T-helper 17 cell (primary cell): ENCODE results near the gene SLC35D2. TPM values are rescaled to one million over a fixed set of nuclear protein-coding genes. Genes with fewer than 3 reads are reported as not detected.

Experiments
- ATAC-seq: fragments of 150-1000 bp; cut with Tn5 transposase; 2 replicates; pipeline ENCODE4 v1.10.0; 2021; ENCODE audit warnings: mild to moderate bottlenecking, moderate library complexity
- DNase-seq, 3 donors: peaks; one replicate each; pipeline versions ENCODE4 v3.0.0 to v3.0.0-alpha.2; 2020 to 2021
- H3K9me3 ChIP-seq: one replicate; pipeline ENCODE4 v1.7.0; 2013; ENCODE audit warnings: low read length, mild to moderate bottlenecking; ENCODE audit not compliant: control insufficient read depth, poor library complexity, severe bottlenecking
- H3K27ac Mint-ChIP-seq: one replicate; pipeline ENCODE4 v1.8.0; 2022; ENCODE audit warnings: mild to moderate bottlenecking, moderate library complexity, mixed read lengths
- H3K27me3 Mint-ChIP-seq: one replicate; pipeline ENCODE4 v1.8.0; 2022; ENCODE audit warnings: mixed read lengths
- H3K36me3 Mint-ChIP-seq: one replicate; pipeline ENCODE4 v1.8.0; 2022; ENCODE audit warnings: low read depth, mixed read lengths
- H3K4me1 Mint-ChIP-seq: one replicate; pipeline ENCODE4 v1.8.0; 2022; ENCODE audit warnings: mild to moderate bottlenecking, mixed read lengths
- H3K4me3 Mint-ChIP-seq: one replicate; pipeline ENCODE4 v1.8.0; 2022; ENCODE audit warnings: mild to moderate bottlenecking, moderate library complexity, mixed read lengths
- total RNA-seq, 4 donors: library from RNA in 2 of 4; stranded (reverse) in 2 of 4; gene quantifications; one replicate each; pipeline ENCODE4 v1.2.3 and lab custom pipeline; 2022 to 2026

The SLC35D2 gene
- total RNA-seq: 10 to 100 TPM; 23.5 to 31.7 TPM
- 9.0 to 9.2 reads per million in 2 donors for total RNA-seq (lab: John Stamatoyannopoulos, UW)

DNA sequence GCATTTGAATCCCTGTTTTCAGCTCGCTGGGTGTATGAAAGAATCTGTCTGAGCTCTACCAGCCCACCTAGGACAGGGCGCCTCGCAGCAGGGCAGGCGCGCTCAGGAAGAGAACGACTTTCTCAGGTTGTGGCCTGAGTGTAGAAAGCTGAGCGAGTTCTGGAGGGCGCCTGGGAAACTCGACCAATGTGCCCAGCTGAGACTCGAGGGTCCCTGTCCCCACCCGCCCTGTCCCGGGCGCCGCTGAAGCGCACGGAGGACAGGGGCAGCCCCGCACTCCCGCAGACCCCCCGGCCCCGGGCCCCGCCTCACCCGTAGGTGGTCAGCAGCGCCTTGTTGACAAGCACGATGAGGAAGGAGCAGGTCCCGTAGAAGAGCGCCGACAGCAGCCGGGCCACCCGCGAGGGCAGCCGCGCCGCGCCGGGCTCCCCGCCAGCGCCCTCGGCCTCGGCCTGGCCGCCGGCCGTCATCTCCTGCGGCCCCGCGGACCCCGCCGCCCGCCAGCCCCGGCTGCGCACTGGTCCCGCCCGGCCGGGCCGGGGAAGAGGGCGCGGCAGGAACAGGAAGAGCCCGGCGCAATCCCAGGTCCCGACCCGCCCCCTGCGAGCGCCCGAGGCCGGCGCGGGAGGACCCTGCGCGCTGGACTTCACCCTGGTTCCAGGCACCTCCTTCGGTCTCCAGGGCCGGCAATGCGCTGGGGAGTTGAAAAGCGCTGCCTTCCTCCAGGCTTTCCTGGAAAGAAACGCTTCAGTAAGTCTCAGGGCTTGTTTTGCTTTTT is at the start of gene SLC35D2:
TSS of gene SLC35D2 (minus strand) at position 547 of the 778 bp plus-strand sequence. CDS start at position 470, 77 bp downstream.
- H3K27ac Mint-ChIP-seq: peak within 1 kb of the TSS; percentile 92
- peaks cover 7% of the 10 kb centered on the region for H3K36me3 Mint-ChIP-seq
- ATAC-seq (peak; percentile 51), DNase-seq (peak in 1 of 3 donors; percentile 24)
- no peaks in the 10 kb centered on the region for H3K27me3 Mint-ChIP-seq
- peaks cover 29% of the 10 kb centered on the region for H3K4me1 Mint-ChIP-seq
- H3K9me3 ChIP-seq: no peaks in the 10 kb centered on the region
- H3K4me3 Mint-ChIP-seq: peak within 1 kb of the TSS; percentile 93

DNA sequence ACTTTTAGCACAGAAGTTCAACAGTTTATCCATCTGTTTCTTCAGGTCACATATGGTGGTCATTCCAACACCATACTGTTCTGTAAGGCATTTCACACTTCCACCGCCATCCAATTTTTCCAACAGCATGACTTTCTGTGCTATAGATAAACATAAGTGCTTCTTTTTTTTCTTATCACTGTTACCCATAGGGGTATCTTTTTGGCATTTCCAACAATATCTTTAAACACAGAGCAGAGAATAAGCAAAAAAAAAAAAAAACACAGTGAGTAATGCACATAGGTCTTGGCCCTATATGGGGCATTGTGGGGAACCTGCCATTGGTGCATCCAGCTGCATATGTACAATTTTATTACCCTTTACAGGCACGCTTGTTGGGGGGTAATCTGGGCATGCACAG is 46.9 kb upstream of the SLC35D2 start:
- peaks cover 9% of the 10 kb centered on the region for H3K27me3 Mint-ChIP-seq
- ATAC-seq: no peak

GRCh38 chr9:96429732-96430131 is 46.2 kb upstream of the SLC35D2 start:
- DNase-seq: no peak
- H3K9me3 ChIP-seq: no peaks in the 10 kb centered on the region
- H3K27ac Mint-ChIP-seq: no peak overlapping the region
- no peak overlapping the region for H3K4me3 Mint-ChIP-seq
- H3K4me1 Mint-ChIP-seq: no peaks in the 10 kb centered on the region
- H3K27me3 Mint-ChIP-seq: peaks cover 4% of the 10 kb centered on the region
- ATAC-seq: no peak
- H3K36me3 Mint-ChIP-seq: peaks cover 2% of the 10 kb centered on the region

More for the DNA sequence above, 46.9 kb upstream of the SLC35D2 start:
- Mint-ChIP-seq H3K36me3 (peaks cover 2% of the 10 kb centered on the region), H3K27ac (no peak overlapping the region), H3K4me3 (no peak overlapping the region), H3K4me1 (no peaks in the 10 kb centered on the region)
- DNase-seq: no peak
- H3K9me3 ChIP-seq: no peaks in the 10 kb centered on the region

- H3K36me3 Mint-ChIP-seq: no peaks in the 10 kb centered on the region
- H3K27ac Mint-ChIP-seq: peak overlapping the region; percentile 47
- no peak for DNase-seq
- no peaks in the 10 kb centered on the region for H3K27me3 Mint-ChIP-seq
- H3K4me3 Mint-ChIP-seq: peak overlapping the region; percentile 49
- no peaks in the 10 kb centered on the region for H3K9me3 ChIP-seq
- no peak for ATAC-seq
- H3K4me1 Mint-ChIP-seq: peaks cover 5% of the 10 kb centered on the region
Observed at GRCh38 chr9:96425500-96426169, 42.1 kb upstream of the SLC35D2 start.

- H3K36me3 Mint-ChIP-seq: no peaks in the 10 kb centered on the region
- no peaks in the 10 kb centered on the region for H3K27me3 Mint-ChIP-seq
- peaks cover 13% of the 10 kb centered on the region for H3K4me1 Mint-ChIP-seq
- DNase-seq: no peak
- H3K4me3 Mint-ChIP-seq: no peak overlapping the region
- H3K27ac Mint-ChIP-seq: no peak overlapping the region
- no peaks in the 10 kb centered on the region for H3K9me3 ChIP-seq
- ATAC-seq: no peak
Observed at GRCh38 chr9:96423985-96424336, 40.5 kb upstream of the SLC35D2 start.

DNA sequence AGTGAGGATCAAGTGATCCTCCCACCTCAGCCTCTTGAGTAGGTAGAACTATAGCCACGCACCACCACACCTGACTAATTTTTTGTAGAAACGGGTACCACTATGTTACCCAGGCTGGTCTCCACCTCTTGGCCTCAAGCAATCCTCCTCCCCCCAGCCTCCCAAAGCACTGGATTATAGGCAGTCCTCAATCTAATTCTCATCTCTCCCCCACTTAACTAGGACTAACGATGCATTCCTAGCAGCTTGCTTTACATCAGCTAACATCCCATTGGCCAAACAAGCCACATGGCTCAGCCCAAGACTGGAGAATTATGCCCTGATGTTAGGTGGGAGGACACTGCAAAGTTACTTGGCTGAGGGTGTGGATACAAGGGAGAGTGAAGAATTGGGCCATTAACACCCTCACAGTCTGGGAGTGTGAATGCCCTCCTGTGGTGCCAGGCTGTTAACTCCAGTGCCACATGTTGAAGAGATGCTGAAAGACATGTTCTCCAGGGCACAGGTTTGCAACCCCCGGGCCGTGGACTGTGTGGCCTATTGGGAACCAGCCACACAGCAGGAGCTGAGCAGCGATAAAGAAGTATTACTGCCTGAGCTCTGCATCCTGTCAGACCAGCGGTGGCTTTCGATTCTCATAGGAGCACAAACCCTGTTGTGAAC is 39.9 kb upstream of the SLC35D2 start:
- peaks cover 13% of the 10 kb centered on the region for H3K4me1 Mint-ChIP-seq

GRCh38 chr9:96420468-96421219 is 37.1 kb upstream of the SLC35D2 start:
- H3K9me3 ChIP-seq: no peaks in the 10 kb centered on the region
- no peak for DNase-seq
- H3K27ac Mint-ChIP-seq: peak overlapping the region; percentile 90
- ATAC-seq: no peak
- no peaks in the 10 kb centered on the region for H3K27me3 Mint-ChIP-seq
- H3K36me3 Mint-ChIP-seq: no peaks in the 10 kb centered on the region
- H3K4me3 Mint-ChIP-seq: no peak overlapping the region
- H3K4me1 Mint-ChIP-seq: peaks cover 17% of the 10 kb centered on the region

More for the DNA sequence above, 39.9 kb upstream of the SLC35D2 start:
- no peak for ATAC-seq
- Mint-ChIP-seq H3K36me3 (no peaks in the 10 kb centered on the region), H3K27ac (no peak overlapping the region), H3K27me3 (no peaks in the 10 kb centered on the region), H3K4me3 (no peak overlapping the region)
- DNase-seq: no peak
- H3K9me3 ChIP-seq: no peaks in the 10 kb centered on the region

DNA sequence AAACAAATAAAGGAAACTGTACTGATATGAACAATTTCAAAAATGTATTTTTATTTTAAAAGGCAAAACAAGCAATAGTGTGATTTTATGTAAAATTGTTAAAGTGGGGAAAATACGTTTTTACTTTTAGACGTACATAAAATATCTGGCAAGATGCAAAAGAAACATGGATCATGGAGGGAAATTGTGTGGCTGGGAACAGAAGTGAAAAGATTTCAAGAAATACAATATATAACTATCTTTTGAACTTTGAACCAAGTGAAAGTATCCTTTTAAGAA is 36.1 kb upstream of the SLC35D2 start:
- Mint-ChIP-seq H3K27ac (peak overlapping the region; percentile 90), H3K27me3 (no peaks in the 10 kb centered on the region), H3K4me3 (peak overlapping the region; percentile 85), H3K4me1 (peaks cover 17% of the 10 kb centered on the region), H3K36me3 (no peaks in the 10 kb centered on the region)
- ATAC-seq (no peak), DNase-seq (no peak)
- no peaks in the 10 kb centered on the region for H3K9me3 ChIP-seq

- peak; percentile 29 for ATAC-seq
- H3K27ac Mint-ChIP-seq: peak overlapping the region; percentile 90
- H3K4me1 Mint-ChIP-seq: peaks cover 18% of the 10 kb centered on the region
- no peaks in the 10 kb centered on the region for H3K36me3 Mint-ChIP-seq
- DNase-seq: peak; percentile 30 to 56 (median 54)
- peak overlapping the region; percentile 88 for H3K4me3 Mint-ChIP-seq
- no peaks in the 10 kb centered on the region for H3K9me3 ChIP-seq
- no peaks in the 10 kb centered on the region for H3K27me3 Mint-ChIP-seq
Observed at GRCh38 chr9:96418920-96419690, 35.6 kb upstream of the SLC35D2 start.

DNA sequence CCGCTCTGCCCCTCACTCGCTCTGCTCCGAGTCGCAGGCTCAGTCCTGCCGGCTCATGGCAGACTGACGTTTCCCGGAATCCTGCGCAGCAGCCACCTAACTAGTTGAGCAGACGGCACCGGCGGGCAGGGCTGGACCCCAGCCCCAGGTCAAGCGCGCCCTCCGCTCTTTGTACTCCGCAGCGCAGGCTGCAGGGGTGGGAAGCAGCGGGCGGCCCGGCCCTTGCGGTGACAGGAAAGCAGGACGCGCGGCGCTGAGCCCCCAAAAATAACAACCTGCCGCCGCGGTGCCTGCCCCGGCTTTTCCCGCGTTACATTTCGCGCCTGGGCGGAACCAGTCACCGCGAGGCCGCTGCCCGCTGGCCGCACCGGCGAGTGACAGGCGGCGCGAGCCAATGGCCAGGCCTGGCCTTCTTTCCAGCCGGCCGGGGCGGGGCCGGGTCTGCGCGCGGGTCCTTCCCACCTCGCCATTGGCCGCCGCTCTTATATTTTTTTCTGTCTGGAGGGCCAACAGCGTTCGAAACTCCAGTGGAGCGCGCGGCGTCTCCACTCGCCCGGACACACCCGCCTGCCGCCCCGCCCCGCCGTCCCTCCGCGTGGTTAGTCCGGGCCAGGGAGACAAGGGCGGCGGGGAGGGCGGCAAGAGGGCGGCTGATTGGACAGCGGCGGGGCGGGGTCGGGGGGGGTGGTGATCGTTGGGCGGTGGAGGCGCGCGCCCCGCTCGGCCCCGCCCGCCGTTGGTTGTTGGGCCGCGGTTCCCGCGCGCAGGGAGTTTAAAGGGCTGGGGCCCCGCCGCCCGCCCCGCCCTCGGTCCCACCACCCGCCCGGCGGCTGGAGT is 34.8 kb upstream of the SLC35D2 start, which contains the start of gene ZNF367:
TSS of gene ZNF367 (minus strand) at position 288 of the 837 bp plus-strand sequence. CDS start 338 bp downstream, outside the sequence.
- peak within 1 kb of the TSS; percentile 90 for H3K27ac Mint-ChIP-seq
- H3K9me3 ChIP-seq: no peaks in the 10 kb centered on the region
- ATAC-seq (peak; percentile 78), DNase-seq (peak; percentile 80 to 92 (median 89))
- peak within 1 kb of the TSS; percentile 89 for H3K4me3 Mint-ChIP-seq
- H3K4me1 Mint-ChIP-seq: peaks cover 23% of the 10 kb centered on the region
- H3K27me3 Mint-ChIP-seq: no peaks in the 10 kb centered on the region
- H3K36me3 Mint-ChIP-seq: no peaks in the 10 kb centered on the region

- DNase-seq (peak in 1 of 3 donors; percentile 27), ATAC-seq (peak; percentile 12)
- H3K27ac Mint-ChIP-seq: peak overlapping the region; percentile 87
- no peaks in the 10 kb centered on the region for H3K9me3 ChIP-seq
- H3K4me3 Mint-ChIP-seq: peak overlapping the region; percentile 88
- no peaks in the 10 kb centered on the region for H3K36me3 Mint-ChIP-seq
- H3K27me3 Mint-ChIP-seq: no peaks in the 10 kb centered on the region
- peaks cover 27% of the 10 kb centered on the region for H3K4me1 Mint-ChIP-seq
Observed at GRCh38 chr9:96417661-96418082, 34.2 kb upstream of the SLC35D2 start.
